HepG2 (cell line): ENCODE measurements around the gene POLN.

Source experiments
- GABPA ChIP-seq, 2 experiments: IDR thresholded peaks; 2 replicates each; pipeline ENCODE4 v1.6.1; 2011 to 2016; ENCODE audit warnings: low read depth in 2 of 2, low read length in 1 of 2, missing biosample characterization in 1 of 2, missing genetic modification characterization in 1 of 2
- NPAS2 ChIP-seq: sonication (generic); formaldehyde crosslinking; IDR thresholded peaks from 2 replicates; pipeline ENCODE4 v1.8.0; 2022; ENCODE audit warnings: mild to moderate bottlenecking, missing genetic modification reagents, borderline replicate concordance
- TCF12 ChIP-seq, 2 experiments: fragments of 450-650 bp in 1 of 2; sonication (generic) in 1 of 2; formaldehyde crosslinking in 1 of 2; IDR thresholded peaks; 2 replicates each; pipeline versions ENCODE4 v1.6.1 to v1.8.0; 2017 to 2022; ENCODE audit warnings: antibody characterized with exemption in 1 of 2, mild to moderate bottlenecking in 1 of 2, missing genetic modification reagents in 1 of 2, moderate library complexity in 1 of 2
- ZNF180 ChIP-seq: sonication (generic); formaldehyde crosslinking; IDR thresholded peaks from 2 replicates; pipeline ENCODE4 v1.4.0; 2020; ENCODE audit warnings: low read depth, missing genetic modification reagents, borderline replicate concordance
- ZNF652 ChIP-seq: IDR thresholded peaks from 2 replicates; pipeline ENCODE4 v1.6.1; 2016; ENCODE audit warnings: low read depth, borderline replicate concordance
- TF ChIP-seq, protein P1 (sequence below): sonication (generic); formaldehyde crosslinking; IDR thresholded peaks from 2 replicates; pipeline ENCODE4 v1.5.0; 2020; ENCODE audit warnings: mild to moderate bottlenecking, missing genetic modification reagents, moderate library complexity

DNA sequence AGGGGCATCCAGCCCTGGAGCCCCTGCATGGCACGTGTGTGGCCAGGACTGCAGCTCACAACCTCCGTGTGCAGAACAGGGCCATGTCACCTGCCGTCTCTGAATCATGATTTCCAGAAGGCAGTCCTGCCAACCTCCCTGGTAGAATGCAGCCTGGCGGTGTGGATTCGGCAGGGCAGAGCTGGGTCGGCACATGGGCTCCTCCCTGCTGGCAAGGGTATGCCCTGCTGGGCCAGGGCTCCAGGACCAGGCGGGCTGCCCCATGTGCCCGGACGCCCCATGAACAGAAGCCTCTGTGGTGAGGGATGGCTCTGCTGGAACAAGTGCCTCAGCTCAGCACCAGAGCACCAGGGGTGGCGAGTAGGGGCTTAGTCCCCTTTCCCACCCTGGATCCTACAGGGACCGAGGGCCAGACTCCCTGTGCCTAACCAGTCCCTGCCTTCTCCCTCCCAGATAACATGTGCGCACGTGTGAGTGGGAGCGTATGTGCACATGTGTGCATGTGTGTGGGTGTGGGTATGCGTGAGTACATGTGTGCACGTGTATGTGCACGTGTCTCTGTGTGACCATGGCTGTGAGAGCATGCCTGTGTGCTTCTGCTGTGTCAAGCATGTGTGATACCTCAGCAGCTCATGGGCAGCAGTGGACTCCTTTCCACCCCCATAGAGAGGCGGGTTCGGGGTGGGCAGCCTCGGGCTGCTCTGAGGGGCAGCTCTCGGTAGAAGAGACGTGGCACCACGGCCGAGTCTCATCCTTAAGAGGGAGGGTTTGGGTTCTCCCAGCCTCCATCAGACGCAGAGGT, 30.3 kb upstream of the POLN start:
- TF ChIP-seq NPAS2, result no peak
- no peak for TF ChIP-seq ZNF652 (CRISPR knock-in tag)
- no peak for TF ChIP-seq TCF12 (IDR thresholded peaks at IDR 0.05)
- no peak for TF ChIP-seq TCF12 (CRISPR knock-in tag; IDR thresholded peaks at IDR 0.05)
- TF ChIP-seq, protein P1, sequence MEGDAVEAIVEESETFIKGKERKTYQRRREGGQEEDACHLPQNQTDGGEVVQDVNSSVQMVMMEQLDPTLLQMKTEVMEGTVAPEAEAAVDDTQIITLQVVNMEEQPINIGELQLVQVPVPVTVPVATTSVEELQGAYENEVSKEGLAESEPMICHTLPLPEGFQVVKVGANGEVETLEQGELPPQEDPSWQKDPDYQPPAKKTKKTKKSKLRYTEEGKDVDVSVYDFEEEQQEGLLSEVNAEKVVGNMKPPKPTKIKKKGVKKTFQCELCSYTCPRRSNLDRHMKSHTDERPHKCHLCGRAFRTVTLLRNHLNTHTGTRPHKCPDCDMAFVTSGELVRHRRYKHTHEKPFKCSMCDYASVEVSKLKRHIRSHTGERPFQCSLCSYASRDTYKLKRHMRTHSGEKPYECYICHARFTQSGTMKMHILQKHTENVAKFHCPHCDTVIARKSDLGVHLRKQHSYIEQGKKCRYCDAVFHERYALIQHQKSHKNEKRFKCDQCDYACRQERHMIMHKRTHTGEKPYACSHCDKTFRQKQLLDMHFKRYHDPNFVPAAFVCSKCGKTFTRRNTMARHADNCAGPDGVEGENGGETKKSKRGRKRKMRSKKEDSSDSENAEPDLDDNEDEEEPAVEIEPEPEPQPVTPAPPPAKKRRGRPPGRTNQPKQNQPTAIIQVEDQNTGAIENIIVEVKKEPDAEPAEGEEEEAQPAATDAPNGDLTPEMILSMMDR (CRISPR knock-in tag), result no peak
- no peak for TF ChIP-seq GABPA (IDR thresholded peaks at IDR 0.05; ENCODE audit: low read depth, low read length)
- no peak for TF ChIP-seq GABPA (CRISPR knock-in tag; IDR thresholded peaks at IDR 0.05; ENCODE audit: low read depth)
- TF ChIP-seq ZNF180 (CRISPR knock-in tag), result no peak
